BJ (cell line): ENCODE measurements around the gene KCTD20. TPM values are rescaled to one million over a fixed set of nuclear protein-coding genes. Genes with fewer than 3 reads are reported as not detected.

Experiments
- CTCF ChIA-PET: fragments of 350-600 bp; formaldehyde crosslinking; extraction: SDS; loops from one replicate; lab custom pipeline; 2021; ENCODE audit warnings: antibody characterized with exemption, inconsistent platforms; lab: Yijun Ruan, JAX
- POLR2A ChIA-PET: fragments of 300-600 bp; sonication (Branson Sonifier 250); formaldehyde crosslinking; extraction: SDS; loops from one replicate; lab custom pipeline; 2021; ENCODE audit warnings: antibody characterized with exemption; lab: Charles Lee
- DNase-seq: peaks from one replicate; pipeline ENCODE4 v3.0.0-alpha.2; 2011; ENCODE audit warnings: low read depth
- H3K27me3 ChIP-seq: 2 replicates; pipeline ENCODE4 v1.6.0; 2011; ENCODE audit warnings: low read length; ENCODE audit not compliant: control insufficient read depth, insufficient read depth
- H3K36me3 ChIP-seq: 2 replicates; pipeline ENCODE4 v1.5.1; 2011; ENCODE audit warnings: low read length; ENCODE audit not compliant: control insufficient read depth, insufficient read depth
- H3K4me3 ChIP-seq: 2 replicates; pipeline ENCODE4 v1.5.1; 2011; ENCODE audit warnings: low read depth, mild to moderate bottlenecking, control low read depth, low read length
- polyA plus RNA-seq: library from polyadenylated mRNA; depleted of rRNA; stranded (reverse); fragments of >200 nt; gene quantifications from 2 replicates; pipeline ENCODE4 v1.2.3, GENCODE V29; 2011
- TF ChIP-seq, protein P1 (sequence below): IDR thresholded peaks from 2 replicates; pipeline ENCODE4 v1.5.1; 2011; ENCODE audit warnings: low read depth, mild to moderate bottlenecking, control low read depth, inconsistent platforms, low read length, moderate library complexity; ENCODE audit not compliant: insufficient read depth

The KCTD20 gene
- polyA plus RNA-seq, 1 experiment, result 123 TPM

DNA sequence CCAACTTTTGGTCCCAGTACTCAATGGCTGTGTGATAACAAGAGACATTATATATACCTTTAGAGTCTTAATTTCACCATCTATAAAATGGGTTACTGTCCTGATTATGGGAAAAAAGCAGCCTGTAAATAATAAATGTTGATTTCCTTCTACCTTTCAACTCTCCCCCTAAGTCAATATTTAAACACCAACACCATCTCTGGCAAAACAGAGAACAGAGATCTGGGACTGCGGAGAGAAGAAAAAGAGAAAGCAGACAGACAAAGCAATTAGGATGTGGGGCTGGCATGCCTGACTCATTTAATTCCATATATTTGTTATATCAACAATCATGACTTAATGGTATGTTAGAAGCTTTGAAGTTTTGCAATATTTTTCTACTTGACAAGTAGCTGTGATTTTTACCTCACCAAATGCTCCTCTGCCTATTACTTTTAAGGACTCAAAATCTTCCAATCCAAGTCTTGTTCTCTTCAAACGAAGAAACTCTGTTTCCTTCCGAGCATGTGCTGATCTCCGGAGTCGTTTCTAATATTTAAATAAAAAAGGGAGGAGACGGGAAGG, 81.2 kb downstream of the KCTD20 start:
- no peak for DNase-seq
- H3K36me3 ChIP-seq, result peaks cover 6% of the 10 kb centered on the region
- POLR2A ChIA-PET, result no interaction called here
- TF ChIP-seq, protein P1, sequence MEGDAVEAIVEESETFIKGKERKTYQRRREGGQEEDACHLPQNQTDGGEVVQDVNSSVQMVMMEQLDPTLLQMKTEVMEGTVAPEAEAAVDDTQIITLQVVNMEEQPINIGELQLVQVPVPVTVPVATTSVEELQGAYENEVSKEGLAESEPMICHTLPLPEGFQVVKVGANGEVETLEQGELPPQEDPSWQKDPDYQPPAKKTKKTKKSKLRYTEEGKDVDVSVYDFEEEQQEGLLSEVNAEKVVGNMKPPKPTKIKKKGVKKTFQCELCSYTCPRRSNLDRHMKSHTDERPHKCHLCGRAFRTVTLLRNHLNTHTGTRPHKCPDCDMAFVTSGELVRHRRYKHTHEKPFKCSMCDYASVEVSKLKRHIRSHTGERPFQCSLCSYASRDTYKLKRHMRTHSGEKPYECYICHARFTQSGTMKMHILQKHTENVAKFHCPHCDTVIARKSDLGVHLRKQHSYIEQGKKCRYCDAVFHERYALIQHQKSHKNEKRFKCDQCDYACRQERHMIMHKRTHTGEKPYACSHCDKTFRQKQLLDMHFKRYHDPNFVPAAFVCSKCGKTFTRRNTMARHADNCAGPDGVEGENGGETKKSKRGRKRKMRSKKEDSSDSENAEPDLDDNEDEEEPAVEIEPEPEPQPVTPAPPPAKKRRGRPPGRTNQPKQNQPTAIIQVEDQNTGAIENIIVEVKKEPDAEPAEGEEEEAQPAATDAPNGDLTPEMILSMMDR, result no peak
- no peak overlapping the region for H3K4me3 ChIP-seq
- CTCF ChIA-PET, result interaction anchor here (1.3 to 1.4 kb wide), 2 partner anchors 12 to 21 kb away, joined by 3 to 4 read pairs; no protein-coding TSS in a partner anchor
- H3K27me3 ChIP-seq, result no peaks in the 10 kb centered on the region

DNA sequence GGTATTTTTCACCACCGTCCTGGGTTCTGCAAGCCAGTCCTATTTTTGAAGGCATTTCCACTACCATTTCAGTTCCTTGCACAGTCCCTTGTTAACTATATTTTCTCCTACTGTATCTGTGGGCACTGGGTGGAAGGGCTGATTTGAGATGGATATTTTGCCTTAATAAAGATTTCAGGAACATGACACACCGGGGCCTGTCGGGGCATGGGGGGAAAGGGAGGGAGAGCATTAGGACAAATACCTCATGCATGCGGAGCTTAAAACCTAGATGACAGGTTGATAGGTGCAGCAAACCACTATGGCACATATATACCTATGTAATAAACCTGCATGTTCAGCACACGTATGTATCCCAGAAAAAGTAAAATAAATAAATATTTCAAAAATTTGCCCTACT, 82.1 kb downstream of the KCTD20 start:
- Histone ChIP-seq H3K27me3 (no peaks in the 10 kb centered on the region), H3K4me3 (no peak overlapping the region), H3K36me3 (peaks cover 4% of the 10 kb centered on the region)
- TF ChIP-seq, protein P1, result no peak
- DNase-seq, result no peak
- POLR2A ChIA-PET, result no interaction called here
- CTCF ChIA-PET, result no interaction called here

DNA sequence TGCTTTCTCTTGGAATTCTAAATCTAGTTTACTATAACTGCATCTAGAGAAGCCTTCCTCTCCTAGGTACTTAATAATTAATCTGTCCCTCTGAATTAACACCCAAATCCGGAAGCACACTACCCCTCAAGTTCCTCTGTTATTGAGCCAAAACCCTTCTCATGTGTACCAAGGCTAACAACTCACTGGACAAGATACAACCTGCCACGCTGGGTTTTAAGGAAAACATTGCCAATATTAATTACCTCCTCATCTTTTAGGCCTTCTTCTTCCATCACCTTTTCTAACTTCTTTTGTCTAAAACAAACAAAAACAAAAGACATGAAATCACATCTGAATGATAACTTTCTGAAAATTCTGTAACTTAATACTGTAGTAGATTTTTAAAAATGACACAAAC, 82.5 kb downstream of the KCTD20 start:
- Histone ChIP-seq H3K27me3 (no peaks in the 10 kb centered on the region), H3K4me3 (no peak overlapping the region), H3K36me3 (peaks cover 3% of the 10 kb centered on the region)
- POLR2A ChIA-PET, result no interaction called here
- CTCF ChIA-PET, result no interaction called here
- TF ChIP-seq, protein P1, result no peak
- DNase-seq, result no peak

DNA sequence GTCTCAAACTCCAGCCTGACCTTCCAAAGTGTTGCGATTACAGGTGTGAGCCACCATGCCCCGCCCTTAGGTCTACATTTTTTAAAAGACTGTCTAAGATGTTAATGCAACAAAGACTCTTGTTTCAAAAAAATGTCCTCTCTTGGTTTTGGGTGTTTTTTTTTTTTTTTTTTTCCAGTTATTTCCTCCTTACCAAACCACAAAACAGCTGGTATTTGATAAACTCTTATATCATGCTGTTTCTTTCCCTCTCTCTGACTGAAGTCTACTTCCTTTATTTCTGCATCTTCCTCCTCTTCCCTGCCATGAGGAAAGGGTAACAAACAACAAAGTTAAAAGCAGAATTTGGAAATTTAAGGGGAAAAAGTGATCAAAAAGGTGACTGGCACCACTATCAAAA, 83.3 kb downstream of the KCTD20 start:
- ChIA-PET POLR2A (no interaction called here), CTCF (interaction anchor here (0.7 kb wide), 1 partner anchor 11 kb away, joined by 3 read pairs; no protein-coding TSS in a partner anchor)
- Histone ChIP-seq H3K36me3 (peaks cover 3% of the 10 kb centered on the region), H3K4me3 (no peak overlapping the region), H3K27me3 (no peaks in the 10 kb centered on the region)
- TF ChIP-seq, protein P1, result no peak
- DNase-seq, result no peak

DNA sequence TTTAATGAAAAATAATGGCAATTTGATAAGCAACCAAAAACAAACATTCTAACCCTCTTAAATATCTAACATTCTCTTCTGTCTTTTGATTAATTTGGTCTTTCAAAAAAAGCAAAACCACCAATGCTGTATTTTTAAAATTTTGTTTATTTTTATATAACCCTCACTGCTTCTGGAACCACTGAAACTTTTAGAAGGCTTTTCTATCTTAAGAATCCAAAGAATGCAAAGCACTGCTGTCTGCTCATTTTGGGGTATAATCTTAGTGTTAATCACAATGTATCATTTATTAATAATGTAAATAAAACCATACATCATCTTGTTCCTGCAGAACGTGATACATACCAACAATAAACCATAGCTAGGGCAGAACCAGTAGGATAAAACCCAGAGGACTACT, 90.5 kb downstream of the KCTD20 start:
- H3K27me3 ChIP-seq, result no peaks in the 10 kb centered on the region
- POLR2A ChIA-PET, result no interaction called here
- no peak for DNase-seq
- H3K36me3 ChIP-seq, result no peaks in the 10 kb centered on the region
- no peak overlapping the region for H3K4me3 ChIP-seq
- CTCF ChIA-PET, result interaction anchor here (1.6 to 2.1 kb wide), 2 partner anchors 17 to 46 kb away, joined by 4 to 9 read pairs; no protein-coding TSS in a partner anchor
- TF ChIP-seq, protein P1, result no peak
